LNCaP clone FGC (cell line): ENCODE measurements around the gene KRTAP17-1.
"Not testable (repeated sequence)": the region's sequence is repeated elsewhere in the genome, so short reads cannot be mapped to it uniquely, and the experiment has no call there.

Experiments
- DNase-seq: peaks from one replicate; pipeline ENCODE4 v3.0.0-alpha.2; 2011; ENCODE audit warnings: low read depth
- H3K4me3 ChIP-seq: 2 replicates; pipeline ENCODE4 v1.5.1; 2011; ENCODE audit warnings: mild to moderate bottlenecking, low read depth, low read length, control low read depth
- TF ChIP-seq, protein P1 (sequence below): IDR thresholded peaks from 2 replicates; pipeline ENCODE4 v1.5.1; 2012; ENCODE audit warnings: mild to moderate bottlenecking; ENCODE audit not compliant: control insufficient read depth, insufficient read depth; ENCODE audit errors: extremely low read depth

Gene KRTAP17-1

DNA sequence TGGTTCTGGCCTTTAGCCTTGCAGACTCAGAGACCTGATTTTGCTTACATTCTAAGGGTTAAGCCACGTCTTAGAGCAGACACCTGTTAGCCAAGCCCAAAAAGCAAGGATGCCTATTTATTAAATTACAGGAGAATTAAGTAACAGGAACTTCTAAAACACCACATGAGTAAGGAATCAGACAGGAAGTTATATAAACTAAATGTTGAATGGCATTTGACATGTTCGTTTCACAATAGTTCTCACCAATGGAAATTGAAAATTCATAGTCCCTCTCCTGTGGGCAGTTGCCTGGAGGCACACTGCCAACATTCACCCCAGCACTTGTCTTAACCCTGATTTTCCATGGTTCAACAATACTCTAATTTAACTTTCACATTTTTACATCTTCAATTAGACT is 31.0 kb downstream of the KRTAP17-1 start:
- TF ChIP-seq, protein P1, sequence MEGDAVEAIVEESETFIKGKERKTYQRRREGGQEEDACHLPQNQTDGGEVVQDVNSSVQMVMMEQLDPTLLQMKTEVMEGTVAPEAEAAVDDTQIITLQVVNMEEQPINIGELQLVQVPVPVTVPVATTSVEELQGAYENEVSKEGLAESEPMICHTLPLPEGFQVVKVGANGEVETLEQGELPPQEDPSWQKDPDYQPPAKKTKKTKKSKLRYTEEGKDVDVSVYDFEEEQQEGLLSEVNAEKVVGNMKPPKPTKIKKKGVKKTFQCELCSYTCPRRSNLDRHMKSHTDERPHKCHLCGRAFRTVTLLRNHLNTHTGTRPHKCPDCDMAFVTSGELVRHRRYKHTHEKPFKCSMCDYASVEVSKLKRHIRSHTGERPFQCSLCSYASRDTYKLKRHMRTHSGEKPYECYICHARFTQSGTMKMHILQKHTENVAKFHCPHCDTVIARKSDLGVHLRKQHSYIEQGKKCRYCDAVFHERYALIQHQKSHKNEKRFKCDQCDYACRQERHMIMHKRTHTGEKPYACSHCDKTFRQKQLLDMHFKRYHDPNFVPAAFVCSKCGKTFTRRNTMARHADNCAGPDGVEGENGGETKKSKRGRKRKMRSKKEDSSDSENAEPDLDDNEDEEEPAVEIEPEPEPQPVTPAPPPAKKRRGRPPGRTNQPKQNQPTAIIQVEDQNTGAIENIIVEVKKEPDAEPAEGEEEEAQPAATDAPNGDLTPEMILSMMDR = no peak
- no peak for DNase-seq

DNA sequence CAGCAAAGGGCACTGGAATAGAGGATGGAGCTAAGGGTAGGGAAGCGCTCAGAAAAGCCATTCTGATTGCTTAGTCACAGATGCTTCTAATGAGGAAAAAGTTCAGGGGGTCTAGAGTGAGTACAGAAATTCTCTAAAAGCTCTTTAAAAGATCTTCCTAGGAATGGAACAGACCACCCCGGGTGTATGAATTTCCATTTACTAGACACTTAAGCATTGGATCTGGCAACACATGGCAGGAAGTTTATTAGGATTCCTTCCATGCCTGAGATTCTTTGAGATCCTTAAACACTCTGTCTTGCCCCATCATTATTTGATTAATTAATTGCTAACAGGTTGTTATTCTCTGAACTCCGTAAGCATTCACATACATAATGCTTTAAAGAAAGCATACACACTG is 31.5 kb downstream of the KRTAP17-1 start:
- no peak for DNase-seq
- TF ChIP-seq, protein P1 = no peak
- H3K4me3 ChIP-seq = no peak overlapping the region

More for the DNA sequence above, 31.0 kb downstream of the KRTAP17-1 start:
- H3K4me3 ChIP-seq = no peak overlapping the region

DNA sequence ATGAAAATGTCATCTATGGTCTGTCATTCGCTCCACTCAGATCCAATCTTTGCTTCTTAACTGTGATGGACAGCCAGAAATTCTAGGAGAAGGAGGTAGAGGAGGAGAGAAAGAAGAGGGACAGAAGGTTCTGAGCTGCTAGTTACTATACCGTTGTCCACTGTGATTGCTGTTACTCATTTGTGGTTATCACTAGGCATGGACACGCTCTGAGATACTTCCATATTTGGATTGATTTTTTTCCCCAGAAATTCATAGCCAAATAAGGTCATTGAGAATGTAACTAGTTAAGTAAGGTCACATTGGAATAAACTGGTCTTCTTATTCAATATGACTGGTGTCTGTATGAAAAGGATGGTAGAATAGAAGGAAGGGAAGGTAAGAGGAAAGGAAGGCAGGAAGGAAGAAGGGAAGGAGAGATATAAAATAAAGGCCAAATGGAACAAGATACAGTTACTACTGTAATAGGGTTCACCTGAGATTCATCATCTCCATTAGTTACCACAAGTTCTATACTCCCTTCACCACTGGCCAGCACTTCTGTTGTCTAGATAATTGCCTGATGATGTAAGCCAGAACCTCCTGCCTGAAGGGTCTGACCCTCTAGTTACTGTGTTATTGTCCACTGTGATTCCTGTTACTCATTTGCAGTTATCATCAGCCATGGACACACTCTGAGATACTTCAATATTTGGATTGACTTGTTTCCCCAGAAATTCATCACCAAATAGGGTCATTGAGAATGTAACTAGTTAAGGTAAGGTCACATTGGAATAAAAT is 37.1 kb downstream of the KRTAP17-1 start:
- no peak overlapping the region for H3K4me3 ChIP-seq
- TF ChIP-seq, protein P1 = no peak
- DNase-seq = no peak

DNA sequence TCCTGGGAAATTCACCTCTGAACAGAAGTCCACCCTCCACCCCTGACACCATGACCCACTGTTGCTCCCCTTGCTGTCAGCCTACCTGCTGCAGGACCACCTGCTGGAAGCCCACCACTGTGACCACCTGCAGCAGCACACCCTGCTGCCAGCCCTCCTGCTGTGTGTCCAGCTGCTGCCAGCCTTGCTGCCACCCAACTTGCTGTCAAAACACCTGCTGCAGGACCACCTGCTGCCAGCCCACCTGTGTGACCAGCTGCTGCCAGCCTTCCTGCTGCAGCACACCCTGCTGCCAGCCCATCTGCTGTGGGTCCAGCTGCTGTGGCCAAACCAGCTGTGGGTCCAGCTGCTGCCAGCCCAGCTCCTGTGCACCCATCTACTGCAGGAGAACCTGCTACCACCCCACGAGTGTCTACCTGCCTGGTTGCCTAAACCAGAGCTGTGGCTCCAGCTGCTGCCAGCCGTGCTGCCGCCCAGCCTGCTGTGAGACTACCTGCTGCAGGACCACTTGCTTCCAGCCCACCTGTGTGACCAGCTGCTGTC is 39.8 kb downstream of the KRTAP17-1 start, which contains the start of gene KRTAP9-7:
KRTAP9-7 (plus strand) TSS at position 51 of the 543 bp plus-strand sequence; CDS start at position 51, 0 bp downstream.
- not testable (repeated sequence) for DNase-seq, H3K4me3 ChIP-seq

DNA sequence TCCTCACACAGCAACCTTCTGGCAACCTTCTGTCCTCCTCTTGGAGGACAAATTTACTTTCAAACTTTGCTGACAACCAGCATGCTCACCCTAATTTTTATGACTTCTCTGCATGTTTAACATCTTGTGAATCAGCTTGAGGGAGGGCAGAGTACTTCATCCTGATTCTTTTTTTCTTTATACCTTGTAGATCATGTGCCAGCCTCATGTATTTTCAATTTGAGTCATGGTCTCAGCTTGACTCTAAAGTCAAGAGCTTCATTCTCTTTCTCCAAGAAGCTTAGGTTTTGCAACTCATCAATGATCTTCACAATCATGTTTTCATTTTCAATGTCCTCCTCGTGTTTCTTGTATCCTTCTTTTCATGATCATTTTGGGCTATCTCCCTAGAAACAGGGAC is 43.7 kb downstream of the KRTAP17-1 start:
- no peak for DNase-seq
- no peak overlapping the region for H3K4me3 ChIP-seq
- TF ChIP-seq, protein P1 = no peak

DNA sequence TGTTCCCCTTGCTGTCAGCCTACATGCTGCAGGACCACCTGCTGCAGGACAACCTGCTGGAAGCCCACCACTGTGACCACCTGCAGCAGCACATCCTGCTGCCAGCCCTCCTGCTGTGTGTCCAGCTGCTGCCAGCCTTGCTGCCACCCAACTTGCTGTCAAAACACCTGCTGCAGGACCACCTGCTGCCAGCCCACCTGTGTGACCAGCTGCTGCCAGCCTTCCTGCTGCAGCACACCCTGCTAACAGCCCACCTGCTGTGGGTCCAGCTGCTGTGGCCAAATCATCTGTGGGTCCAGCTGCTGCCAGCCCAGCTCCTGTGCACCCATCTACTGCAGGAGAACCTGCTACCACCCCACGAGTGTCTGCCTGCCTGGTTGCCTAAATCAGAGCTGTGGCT is 44.2 kb downstream of the KRTAP17-1 start:
- not testable (repeated sequence) for DNase-seq, H3K4me3 ChIP-seq

DNA sequence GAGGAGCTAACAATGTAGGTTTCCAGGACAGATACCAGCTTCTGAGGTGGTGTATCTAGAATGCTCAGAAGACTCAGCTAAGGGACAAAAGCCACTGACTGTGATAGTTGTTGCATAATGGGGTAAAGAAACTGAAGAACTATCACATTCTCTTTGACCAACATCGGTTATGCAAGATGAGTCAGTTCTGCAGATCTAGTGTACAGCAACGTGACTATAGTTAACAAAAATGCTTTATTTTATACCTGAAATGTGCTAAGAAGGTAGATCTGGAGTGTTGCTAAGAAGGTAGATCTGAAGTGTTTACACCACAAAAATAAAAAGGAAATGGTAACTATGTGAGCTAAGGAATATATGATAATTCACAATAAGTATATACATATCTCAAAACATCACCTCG is 47.8 kb downstream of the KRTAP17-1 start:
- TF ChIP-seq, protein P1 = no peak
- H3K4me3 ChIP-seq = no peak overlapping the region
- no peak for DNase-seq

DNA sequence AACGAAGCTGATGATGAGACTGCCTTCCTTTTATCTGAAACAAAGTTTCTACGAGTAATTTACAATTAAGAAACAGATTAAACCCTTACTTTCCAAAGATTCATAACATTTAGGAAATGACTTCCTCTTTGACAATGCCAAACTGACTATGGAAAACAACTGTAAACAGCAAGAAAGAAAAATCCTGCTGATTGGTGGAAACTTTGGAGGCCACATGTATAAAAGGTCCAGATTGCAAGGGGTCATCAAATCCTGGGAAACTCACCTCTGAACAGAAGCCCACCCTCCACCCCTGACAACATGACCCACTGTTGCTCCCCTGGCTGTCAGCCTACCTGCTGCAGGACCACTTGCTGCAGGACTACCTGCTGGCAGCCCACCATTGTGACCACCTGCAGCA is 50.4 kb downstream of the KRTAP17-1 start, which contains the start of gene KRTAP9-6:
KRTAP9-6 (plus strand) TSS at position 301 of the 400 bp plus-strand sequence; CDS start at position 301, 0 bp downstream.
- H3K4me3 ChIP-seq = no peak within 1 kb of the TSS
- no peak for DNase-seq
- TF ChIP-seq, protein P1 = no peak
